Activated CD8-positive, alpha-beta T cell treated with anti-CD3 and anti-CD28 coated beads, Interleukin-2, amount 10 ng/mL, durations not matched to agents 7 days and 5 days (primary cell): Measurements from ENCODE around the gene C5orf22. TPM values are rescaled to one million over a fixed set of nuclear protein-coding genes. Genes with fewer than 3 reads are reported as not detected.

ENCODE experiments used
- ATAC-seq: fragments of 150-1000 bp; cut with Tn5 transposase; one replicate; pipeline ENCODE4 v1.10.0; 2021; ENCODE audit warnings: moderate library complexity
- CTCF ChIA-PET: fragments of 350-600 bp; sonication (Branson Sonifier 250); formaldehyde crosslinking; loops from one replicate; lab custom pipeline; 2021; ENCODE audit warnings: antibody characterized with exemption; lab: Charles Lee
- POLR2A ChIA-PET: fragments of 350-600 bp; sonication (Branson Sonifier 250); formaldehyde crosslinking; loops from one replicate; lab custom pipeline; 2021; ENCODE audit warnings: antibody characterized with exemption; lab: Charles Lee
- DNase-seq: peaks from one replicate; pipeline ENCODE4 v3.0.0-alpha.2; 2020
- H3K27ac Mint-ChIP-seq: one replicate; pipeline ENCODE4 v1.8.0; 2021; ENCODE audit warnings: mild to moderate bottlenecking, mixed read lengths
- H3K27me3 Mint-ChIP-seq: one replicate; pipeline ENCODE4 v1.8.0; 2021; ENCODE audit warnings: low read depth, mixed read lengths
- H3K36me3 Mint-ChIP-seq: one replicate; pipeline ENCODE4 v1.8.0; 2021; ENCODE audit warnings: low read depth, mixed read lengths
- H3K4me1 Mint-ChIP-seq: one replicate; pipeline ENCODE4 v1.8.0; 2021; ENCODE audit warnings: low read depth, mixed read lengths
- H3K4me3 Mint-ChIP-seq: one replicate; pipeline ENCODE4 v1.8.0; 2021; ENCODE audit warnings: mild to moderate bottlenecking, mixed read lengths
- H3K9me3 Mint-ChIP-seq: one replicate; pipeline ENCODE4 v1.8.0; 2022; ENCODE audit warnings: mixed read lengths; ENCODE audit not compliant: insufficient read depth
- total RNA-seq, 2 experiments: library from RNA; stranded (reverse); gene quantifications; one replicate each; pipeline ENCODE4 v1.2.3, GENCODE V29; 2021

The C5orf22 gene
- total RNA-seq: 10 to 100 TPM; 22.4 to 23.7 TPM

DNA sequence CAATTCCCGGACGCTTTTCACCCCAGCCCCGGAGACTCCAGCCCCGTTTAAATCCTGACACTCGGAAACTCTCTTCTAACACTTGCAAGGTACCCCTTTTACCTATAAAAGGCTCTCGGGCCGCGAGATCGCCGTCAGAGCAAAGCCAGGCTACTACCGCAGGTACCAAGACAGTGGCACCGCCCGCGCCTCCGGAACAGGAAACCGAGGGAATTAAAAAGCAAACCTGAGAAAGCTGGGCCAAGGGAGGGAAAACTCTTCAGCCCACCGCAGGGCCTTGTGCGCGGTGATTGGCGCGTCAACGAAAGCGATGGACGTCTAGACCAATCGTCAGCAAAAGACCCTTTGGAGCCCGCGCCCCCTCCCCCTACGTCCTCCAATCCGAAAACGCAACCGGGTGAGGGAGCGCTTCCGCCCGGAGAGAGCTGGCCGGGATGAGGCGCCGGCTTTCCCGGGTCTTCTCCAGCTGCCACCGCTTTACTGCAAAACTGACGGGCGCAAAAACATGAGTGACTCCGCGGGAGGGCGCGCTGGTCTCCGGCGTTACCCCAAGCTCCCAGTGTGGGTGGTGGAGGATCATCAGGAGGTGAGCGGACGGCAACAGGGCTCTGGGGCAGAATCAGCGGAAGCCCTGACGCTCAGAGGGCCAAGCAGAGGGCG, at the start of gene C5orf22, which contains the start of gene DROSHA:
Gene C5orf22, plus strand, starts transcription at position 414 of the 660 bp plus-strand sequence. Its CDS starts 92 bp downstream, at position 506.
Gene DROSHA, minus strand, starts transcription at position 206 of the 660 bp plus-strand sequence. CDS start 3,034 bp downstream, outside the sequence.
- ChIA-PET CTCF (interaction anchor here (1.1 to 1.4 kb wide), 2 partner anchors 11 to 577 kb away, joined by 4 to 7 read pairs; no protein-coding TSS in a partner anchor), POLR2A (no interaction called here)
- peaks cover 69% of the 10 kb centered on the region for H3K36me3 Mint-ChIP-seq
- no peaks in the 10 kb centered on the region for H3K9me3 Mint-ChIP-seq
- peak within 1 kb of the TSS; percentile 96 for H3K4me3 Mint-ChIP-seq
- DNase-seq (peak; percentile 95), ATAC-seq (peak; percentile 97)
- H3K27ac Mint-ChIP-seq: peak within 1 kb of the TSS; percentile 95
- H3K4me1 Mint-ChIP-seq: peaks cover 48% of the 10 kb centered on the region
- H3K27me3 Mint-ChIP-seq: no peaks in the 10 kb centered on the region

GRCh38 chr5:31485376-31486207, 46.5 kb upstream of the C5orf22 start:
- ChIA-PET POLR2A (no interaction called here), CTCF (no interaction called here)
- DNase-seq (no peak), ATAC-seq (no peak)
- Mint-ChIP-seq H3K4me3 (no peak overlapping the region), H3K27me3 (no peaks in the 10 kb centered on the region), H3K9me3 (no peaks in the 10 kb centered on the region), H3K27ac (no peak overlapping the region), H3K36me3 (peaks cover 50% of the 10 kb centered on the region), H3K4me1 (peaks cover 4% of the 10 kb centered on the region)

- CTCF ChIA-PET: no interaction called here
- ATAC-seq (no peak), DNase-seq (no peak)
- Mint-ChIP-seq H3K4me1 (peaks cover 4% of the 10 kb centered on the region), H3K4me3 (no peak overlapping the region), H3K36me3 (peaks cover 53% of the 10 kb centered on the region), H3K27ac (no peak overlapping the region), H3K27me3 (no peaks in the 10 kb centered on the region), H3K9me3 (no peaks in the 10 kb centered on the region)
- POLR2A ChIA-PET: no interaction called here
Observed at GRCh38 chr5:31486441-31486840, 45.7 kb upstream of the C5orf22 start.

GRCh38 chr5:31487506-31487905, 44.6 kb upstream of the C5orf22 start:
- Mint-ChIP-seq H3K4me1 (peaks cover 4% of the 10 kb centered on the region), H3K4me3 (no peak overlapping the region), H3K9me3 (no peaks in the 10 kb centered on the region), H3K36me3 (peaks cover 54% of the 10 kb centered on the region), H3K27me3 (no peaks in the 10 kb centered on the region), H3K27ac (no peak overlapping the region)
- DNase-seq (no peak), ATAC-seq (no peak)
- POLR2A ChIA-PET: no interaction called here
- CTCF ChIA-PET: no interaction called here

DNA sequence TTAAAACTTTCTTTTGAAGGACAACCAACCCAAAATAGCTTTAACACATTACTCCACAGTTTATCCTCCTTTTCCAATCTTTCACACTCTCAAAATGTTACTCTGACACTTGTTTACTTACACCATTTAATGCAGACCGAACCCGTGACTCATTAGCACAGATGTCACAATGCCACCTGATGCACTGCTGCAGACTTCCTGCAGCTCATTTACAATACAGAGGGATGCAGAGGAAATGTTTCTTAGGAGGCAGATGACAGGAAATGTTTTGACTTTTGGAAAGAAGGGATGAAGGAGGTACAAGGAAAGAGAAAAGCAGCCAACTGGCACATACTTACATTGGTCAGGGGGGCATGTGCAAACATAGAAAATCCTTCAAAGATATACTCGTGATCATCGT, 39.2 kb upstream of the C5orf22 start:
- Mint-ChIP-seq H3K4me1 (no peaks in the 10 kb centered on the region), H3K36me3 (peaks cover 68% of the 10 kb centered on the region), H3K27ac (no peak overlapping the region), H3K9me3 (no peaks in the 10 kb centered on the region), H3K4me3 (no peak overlapping the region), H3K27me3 (no peaks in the 10 kb centered on the region)
- ChIA-PET CTCF (no interaction called here), POLR2A (interaction anchor here (0.7 kb wide), 1 partner anchor 1486 kb away, joined by 3 read pairs; no protein-coding TSS in a partner anchor)
- ATAC-seq (no peak), DNase-seq (no peak)

- H3K4me1 Mint-ChIP-seq: no peaks in the 10 kb centered on the region
- no peak overlapping the region for H3K4me3 Mint-ChIP-seq
- no peaks in the 10 kb centered on the region for H3K27me3 Mint-ChIP-seq
- peaks cover 71% of the 10 kb centered on the region for H3K36me3 Mint-ChIP-seq
- ATAC-seq (no peak), DNase-seq (no peak)
- no peak overlapping the region for H3K27ac Mint-ChIP-seq
- ChIA-PET POLR2A (no interaction called here), CTCF (no interaction called here)
- no peaks in the 10 kb centered on the region for H3K9me3 Mint-ChIP-seq
Observed at GRCh38 chr5:31495336-31495735, 36.8 kb upstream of the C5orf22 start.

- ChIA-PET POLR2A (no interaction called here), CTCF (no interaction called here)
- Mint-ChIP-seq H3K9me3 (no peaks in the 10 kb centered on the region), H3K4me1 (no peaks in the 10 kb centered on the region), H3K27me3 (no peaks in the 10 kb centered on the region), H3K36me3 (peaks cover 70% of the 10 kb centered on the region), H3K4me3 (no peak overlapping the region), H3K27ac (no peak overlapping the region)
- no peak for DNase-seq
- ATAC-seq: no peak
Observed at GRCh38 chr5:31496301-31496700, 35.8 kb upstream of the C5orf22 start.

DNA sequence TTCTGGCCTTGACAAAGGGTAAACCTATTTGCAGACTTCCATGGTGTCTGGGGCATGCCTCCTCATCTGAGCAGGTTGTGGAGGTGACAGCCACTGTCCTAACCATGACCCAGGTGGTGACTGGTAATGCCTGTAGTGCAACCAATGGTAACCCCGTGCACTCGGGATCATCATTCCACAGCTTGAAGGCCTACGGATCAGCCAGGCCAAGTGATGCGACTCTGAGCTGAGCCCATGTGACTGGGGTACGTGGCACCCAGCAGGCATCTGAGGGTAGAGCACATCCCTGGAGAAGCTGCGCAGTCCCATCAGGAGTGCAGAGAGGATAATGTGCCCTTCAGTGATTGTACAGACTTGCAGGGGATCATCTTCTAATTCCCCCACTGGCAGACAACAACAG, 35.2 kb upstream of the C5orf22 start:
- CTCF ChIA-PET: no interaction called here
- H3K4me3 Mint-ChIP-seq: no peak overlapping the region

DNA sequence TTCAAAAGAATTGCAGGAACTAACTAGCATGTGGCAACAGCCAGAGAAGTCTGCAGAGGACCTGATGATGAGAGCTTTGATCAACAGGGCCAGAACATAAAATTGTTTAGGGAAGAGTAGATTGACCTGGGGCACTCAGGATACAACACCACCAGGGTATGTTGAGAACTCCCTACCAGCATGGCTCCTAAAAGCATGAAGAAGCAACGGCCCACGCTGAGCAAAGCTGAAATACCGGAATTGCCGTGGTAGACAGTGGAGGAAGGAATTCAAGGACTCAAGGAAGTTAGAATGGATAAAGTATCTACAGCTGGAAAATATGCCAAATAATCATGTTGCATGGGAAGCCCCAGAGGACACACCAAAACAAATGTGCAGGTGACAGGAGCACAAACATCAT, 31.8 kb upstream of the C5orf22 start:
- no peaks in the 10 kb centered on the region for H3K27me3 Mint-ChIP-seq
- ChIA-PET CTCF (no interaction called here), POLR2A (no interaction called here)
- peaks cover 75% of the 10 kb centered on the region for H3K36me3 Mint-ChIP-seq
- H3K9me3 Mint-ChIP-seq: no peaks in the 10 kb centered on the region
- H3K4me3 Mint-ChIP-seq: no peak overlapping the region
- no peak overlapping the region for H3K27ac Mint-ChIP-seq
- no peak for DNase-seq
- no peak for ATAC-seq
- H3K4me1 Mint-ChIP-seq: no peaks in the 10 kb centered on the region

More for the DNA sequence above, 35.2 kb upstream of the C5orf22 start:
- no peaks in the 10 kb centered on the region for H3K27me3 Mint-ChIP-seq
- no peak for DNase-seq
- peaks cover 70% of the 10 kb centered on the region for H3K36me3 Mint-ChIP-seq
- no peak for ATAC-seq
- POLR2A ChIA-PET: no interaction called here
- no peak overlapping the region for H3K27ac Mint-ChIP-seq
- H3K4me1 Mint-ChIP-seq: no peaks in the 10 kb centered on the region
- H3K9me3 Mint-ChIP-seq: no peaks in the 10 kb centered on the region

GRCh38 chr5:31502506-31502905, 29.6 kb upstream of the C5orf22 start:
- ChIA-PET CTCF (no interaction called here), POLR2A (no interaction called here)
- ATAC-seq (no peak), DNase-seq (no peak)
- no peaks in the 10 kb centered on the region for H3K9me3 Mint-ChIP-seq
- no peaks in the 10 kb centered on the region for H3K27me3 Mint-ChIP-seq
- peaks cover 65% of the 10 kb centered on the region for H3K36me3 Mint-ChIP-seq
- H3K27ac Mint-ChIP-seq: no peak overlapping the region
- H3K4me3 Mint-ChIP-seq: no peak overlapping the region
- no peaks in the 10 kb centered on the region for H3K4me1 Mint-ChIP-seq

GRCh38 chr5:31504529-31504928, 27.6 kb upstream of the C5orf22 start:
- DNase-seq: no peak
- no peaks in the 10 kb centered on the region for H3K27me3 Mint-ChIP-seq
- ATAC-seq: no peak
- no peak overlapping the region for H3K27ac Mint-ChIP-seq
- no peaks in the 10 kb centered on the region for H3K9me3 Mint-ChIP-seq
- H3K4me1 Mint-ChIP-seq: no peaks in the 10 kb centered on the region
- POLR2A ChIA-PET: no interaction called here
- H3K4me3 Mint-ChIP-seq: no peak overlapping the region
- CTCF ChIA-PET: no interaction called here
- peaks cover 68% of the 10 kb centered on the region for H3K36me3 Mint-ChIP-seq

- Mint-ChIP-seq H3K36me3 (peaks cover 68% of the 10 kb centered on the region), H3K4me3 (no peak overlapping the region), H3K4me1 (no peaks in the 10 kb centered on the region), H3K9me3 (no peaks in the 10 kb centered on the region), H3K27me3 (no peaks in the 10 kb centered on the region), H3K27ac (no peak overlapping the region)
- ChIA-PET POLR2A (no interaction called here), CTCF (interaction anchor here (0.6 kb wide), 1 partner anchor 695 kb away, joined by 3 read pairs; no protein-coding TSS in a partner anchor)
- ATAC-seq (no peak), DNase-seq (no peak)
Observed at GRCh38 chr5:31511305-31511704, 20.8 kb upstream of the C5orf22 start.
